ENCODE data around the gene WWOX.

- no peak for TF ChIP-seq POLR2A (IDR thresholded peaks at IDR 0.05)
- no peak for TF ChIP-seq CTCF (IDR thresholded peaks at IDR 0.05)
These were observed 804.4 kb downstream of the WWOX start for GRCh38 chr16:78903843-78904242.
